ENCODE data around the gene DEUP1.

GRCh38 chr11:93481696-93482095, 151.2 kb downstream of the DEUP1 start:
- TF ChIP-seq, protein P1, sequence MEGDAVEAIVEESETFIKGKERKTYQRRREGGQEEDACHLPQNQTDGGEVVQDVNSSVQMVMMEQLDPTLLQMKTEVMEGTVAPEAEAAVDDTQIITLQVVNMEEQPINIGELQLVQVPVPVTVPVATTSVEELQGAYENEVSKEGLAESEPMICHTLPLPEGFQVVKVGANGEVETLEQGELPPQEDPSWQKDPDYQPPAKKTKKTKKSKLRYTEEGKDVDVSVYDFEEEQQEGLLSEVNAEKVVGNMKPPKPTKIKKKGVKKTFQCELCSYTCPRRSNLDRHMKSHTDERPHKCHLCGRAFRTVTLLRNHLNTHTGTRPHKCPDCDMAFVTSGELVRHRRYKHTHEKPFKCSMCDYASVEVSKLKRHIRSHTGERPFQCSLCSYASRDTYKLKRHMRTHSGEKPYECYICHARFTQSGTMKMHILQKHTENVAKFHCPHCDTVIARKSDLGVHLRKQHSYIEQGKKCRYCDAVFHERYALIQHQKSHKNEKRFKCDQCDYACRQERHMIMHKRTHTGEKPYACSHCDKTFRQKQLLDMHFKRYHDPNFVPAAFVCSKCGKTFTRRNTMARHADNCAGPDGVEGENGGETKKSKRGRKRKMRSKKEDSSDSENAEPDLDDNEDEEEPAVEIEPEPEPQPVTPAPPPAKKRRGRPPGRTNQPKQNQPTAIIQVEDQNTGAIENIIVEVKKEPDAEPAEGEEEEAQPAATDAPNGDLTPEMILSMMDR (IDR thresholded peaks at IDR 0.05) = no peak
- TF ChIP-seq IRF1 (CRISPR knock-in tag; IDR thresholded peaks at IDR 0.05) = no peak
- TF ChIP-seq SMAD3 (CRISPR knock-in tag; IDR thresholded peaks at IDR 0.05; ENCODE audit: borderline replicate concordance) = no peak
- TF ChIP-seq, protein P2, sequence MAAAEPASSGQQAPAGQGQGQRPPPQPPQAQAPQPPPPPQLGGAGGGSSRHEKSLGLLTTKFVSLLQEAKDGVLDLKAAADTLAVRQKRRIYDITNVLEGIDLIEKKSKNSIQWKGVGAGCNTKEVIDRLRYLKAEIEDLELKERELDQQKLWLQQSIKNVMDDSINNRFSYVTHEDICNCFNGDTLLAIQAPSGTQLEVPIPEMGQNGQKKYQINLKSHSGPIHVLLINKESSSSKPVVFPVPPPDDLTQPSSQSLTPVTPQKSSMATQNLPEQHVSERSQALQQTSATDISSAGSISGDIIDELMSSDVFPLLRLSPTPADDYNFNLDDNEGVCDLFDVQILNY (CRISPR knock-in tag; IDR thresholded peaks at IDR 0.05) = no peak
- no peak for TF ChIP-seq ZNF512 (CRISPR knock-in tag; IDR thresholded peaks at IDR 0.05; ENCODE audit: borderline replicate concordance)
- TF ChIP-seq, protein P3, sequence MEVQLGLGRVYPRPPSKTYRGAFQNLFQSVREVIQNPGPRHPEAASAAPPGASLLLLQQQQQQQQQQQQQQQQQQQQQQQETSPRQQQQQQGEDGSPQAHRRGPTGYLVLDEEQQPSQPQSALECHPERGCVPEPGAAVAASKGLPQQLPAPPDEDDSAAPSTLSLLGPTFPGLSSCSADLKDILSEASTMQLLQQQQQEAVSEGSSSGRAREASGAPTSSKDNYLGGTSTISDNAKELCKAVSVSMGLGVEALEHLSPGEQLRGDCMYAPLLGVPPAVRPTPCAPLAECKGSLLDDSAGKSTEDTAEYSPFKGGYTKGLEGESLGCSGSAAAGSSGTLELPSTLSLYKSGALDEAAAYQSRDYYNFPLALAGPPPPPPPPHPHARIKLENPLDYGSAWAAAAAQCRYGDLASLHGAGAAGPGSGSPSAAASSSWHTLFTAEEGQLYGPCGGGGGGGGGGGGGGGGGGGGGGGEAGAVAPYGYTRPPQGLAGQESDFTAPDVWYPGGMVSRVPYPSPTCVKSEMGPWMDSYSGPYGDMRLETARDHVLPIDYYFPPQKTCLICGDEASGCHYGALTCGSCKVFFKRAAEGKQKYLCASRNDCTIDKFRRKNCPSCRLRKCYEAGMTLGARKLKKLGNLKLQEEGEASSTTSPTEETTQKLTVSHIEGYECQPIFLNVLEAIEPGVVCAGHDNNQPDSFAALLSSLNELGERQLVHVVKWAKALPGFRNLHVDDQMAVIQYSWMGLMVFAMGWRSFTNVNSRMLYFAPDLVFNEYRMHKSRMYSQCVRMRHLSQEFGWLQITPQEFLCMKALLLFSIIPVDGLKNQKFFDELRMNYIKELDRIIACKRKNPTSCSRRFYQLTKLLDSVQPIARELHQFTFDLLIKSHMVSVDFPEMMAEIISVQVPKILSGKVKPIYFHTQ (CRISPR knock-in tag; IDR thresholded peaks at IDR 0.05) = no peak
- TF ChIP-seq GTF2I (CRISPR knock-in tag; conservative IDR thresholded peaks at IDR 0.05) = no peak
